Left ventricle myocardium inferior (tissue), 1 donor: ENCODE measurements around the gene ZBTB7B. TPM values are rescaled to one million over a fixed set of nuclear protein-coding genes. Genes with fewer than 3 reads are reported as not detected.

Experiments
- DNase-seq: peaks from one replicate; pipeline ENCODE4 v3.0.0-alpha.2; 2020
- H3K27ac ChIP-seq: fragments of 200-600 bp; replicated peaks from 2 replicates; pipeline ENCODE4 v1.8.0; 2021
- H3K27me3 ChIP-seq: fragments of 200-600 bp; 2 replicates; pipeline ENCODE4 v1.8.0; 2021; ENCODE audit warnings: low read depth
- H3K36me3 ChIP-seq: fragments of 200-600 bp; 2 replicates; pipeline ENCODE4 v1.8.0; 2021
- H3K4me1 ChIP-seq: fragments of 200-600 bp; 2 replicates; pipeline ENCODE4 v1.8.0; 2021
- H3K4me3 ChIP-seq: fragments of 200-600 bp; 2 replicates; pipeline ENCODE4 v1.8.0; 2021; ENCODE audit warnings: mild to moderate bottlenecking, moderate library complexity
- H3K9me3 ChIP-seq: fragments of 200-600 bp; replicated peaks from 2 replicates; pipeline ENCODE4 v1.8.0; 2021
- CTCF ChIP-seq: fragments of 200-600 bp; IDR thresholded peaks from 2 replicates; pipeline ENCODE4 v1.8.0; 2021; ENCODE audit warnings: antibody characterized with exemption, mild to moderate bottlenecking, borderline replicate concordance
- intact Hi-C: fragments of 100-400 bp; cut with micrococcal nuclease; formaldehyde crosslinking; loops from one replicate; pipeline ENCODE4 v1.11.0; 2022
- total RNA-seq: library from RNA; stranded (reverse); fragmentation: NEBNext Ultra II Directional; extraction: Animal tissue kit (Norgen Biotek cat#: 25700); gene quantifications from one replicate; pipeline ENCODE4 v1.2.1, GENCODE V29; 2021
- donor health status: DM: no; HTN: yes; CAD: no; lungs with severe emphysema.

The ZBTB7B gene
- total RNA-seq, 1 donor from 2014 or later = 42.8 TPM

- no peak for DNase-seq
- peak overlapping the region; percentile 95 for H3K27ac ChIP-seq
- no peak for TF ChIP-seq CTCF
- no peaks in the 10 kb centered on the region for H3K36me3 ChIP-seq
- intact Hi-C loops = no loop called here
- H3K4me1 ChIP-seq = peaks cover 67% of the 10 kb centered on the region
- peak overlapping the region; percentile 95 for H3K4me3 ChIP-seq
- no peaks in the 10 kb centered on the region for H3K9me3 ChIP-seq
- no peaks in the 10 kb centered on the region for H3K27me3 ChIP-seq
Measured at GRCh38 chr1:155001425-155001674, 1.3 kb upstream of the ZBTB7B start.

DNA sequence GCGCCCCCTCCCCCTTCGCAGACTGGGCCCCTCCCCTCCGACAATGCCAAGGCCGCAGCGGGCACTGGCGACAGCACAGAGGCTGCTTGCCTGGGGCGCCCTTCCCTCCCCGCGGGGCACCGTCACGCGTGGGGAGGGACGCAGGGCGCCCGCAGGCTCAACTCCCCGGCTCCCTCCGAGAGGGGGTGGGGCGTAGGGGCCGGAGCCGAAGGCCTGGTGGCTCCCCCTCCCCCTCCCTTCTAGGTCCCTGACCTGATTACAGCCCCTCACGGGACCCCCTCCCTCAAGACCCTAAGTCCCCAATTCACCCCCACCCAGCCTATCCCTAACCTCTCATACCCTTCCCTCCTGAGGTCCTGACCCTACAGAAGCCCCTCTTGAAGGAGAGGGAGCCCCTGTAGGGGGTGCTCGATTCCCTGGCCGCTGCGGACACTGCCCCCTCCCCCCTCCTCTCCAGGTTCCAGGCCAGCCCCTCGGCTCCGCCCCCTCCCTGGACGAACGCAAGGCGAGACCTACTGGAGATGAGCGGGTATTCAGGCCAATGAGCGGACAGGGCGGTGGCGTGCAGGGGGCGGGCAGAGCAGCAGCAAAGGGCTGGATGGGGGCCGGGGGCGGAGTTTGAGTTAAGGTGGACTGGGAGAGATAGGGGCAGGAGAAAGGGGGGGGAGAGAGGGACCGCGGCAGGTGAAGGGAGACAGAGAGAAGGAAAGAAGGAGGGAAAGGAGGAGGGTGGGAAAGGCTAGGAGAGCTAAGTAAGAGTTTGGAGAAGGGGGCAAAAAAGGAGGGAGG, 733 bp upstream of the ZBTB7B start:
- TF ChIP-seq CTCF = peak; percentile 51
- Histone ChIP-seq H3K4me3 (peak overlapping the region; percentile 95), H3K36me3 (no peaks in the 10 kb centered on the region), H3K27me3 (no peaks in the 10 kb centered on the region), H3K9me3 (no peaks in the 10 kb centered on the region), H3K27ac (peak overlapping the region; percentile 95), H3K4me1 (peaks cover 73% of the 10 kb centered on the region)
- peak; percentile 100 for DNase-seq
- intact Hi-C loops = no loop called here

DNA sequence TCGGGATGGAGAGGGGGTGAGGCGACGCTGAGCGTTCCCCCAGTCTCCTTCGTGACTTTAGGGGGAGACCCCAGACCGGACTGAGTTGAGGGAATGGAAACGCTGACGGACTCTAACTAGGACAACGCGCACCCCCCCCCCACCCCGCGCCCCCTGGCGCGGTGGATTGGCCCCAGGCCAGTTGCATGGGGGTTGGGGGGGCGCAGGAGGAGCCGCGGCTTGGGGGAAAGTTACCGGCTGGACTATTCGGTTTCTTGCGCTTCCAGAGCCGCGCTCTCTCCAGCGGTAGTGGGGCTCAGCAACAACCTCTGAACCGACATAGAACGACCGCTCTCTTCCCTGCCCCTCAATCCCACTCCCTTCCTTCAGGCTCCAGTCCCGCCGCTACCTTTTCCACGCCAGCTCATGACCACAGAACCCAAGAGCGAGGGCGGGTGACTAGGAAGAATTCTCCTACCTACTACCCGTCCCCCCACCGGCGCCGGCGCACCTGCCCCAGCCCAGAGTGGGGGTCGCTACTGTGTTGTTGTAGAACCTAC, 694 bp downstream of the ZBTB7B start:
- Histone ChIP-seq H3K4me1 (peaks cover 87% of the 10 kb centered on the region), H3K9me3 (no peaks in the 10 kb centered on the region), H3K27me3 (no peaks in the 10 kb centered on the region), H3K36me3 (no peaks in the 10 kb centered on the region), H3K4me3 (peak overlapping the region; percentile 95), H3K27ac (peak overlapping the region; percentile 95)
- intact Hi-C loops = no loop called here
- DNase-seq = no peak
- TF ChIP-seq CTCF = no peak

GRCh38 chr1:155003766-155004351, 1.3 kb downstream of the ZBTB7B start:
- Histone ChIP-seq H3K27ac (peak overlapping the region; percentile 95), H3K4me3 (peak overlapping the region; percentile 95), H3K27me3 (no peaks in the 10 kb centered on the region), H3K9me3 (no peaks in the 10 kb centered on the region), H3K4me1 (peaks cover 89% of the 10 kb centered on the region), H3K36me3 (no peaks in the 10 kb centered on the region)
- intact Hi-C loops = no loop called here
- DNase-seq = peak; percentile 80
- no peak for TF ChIP-seq CTCF

DNA sequence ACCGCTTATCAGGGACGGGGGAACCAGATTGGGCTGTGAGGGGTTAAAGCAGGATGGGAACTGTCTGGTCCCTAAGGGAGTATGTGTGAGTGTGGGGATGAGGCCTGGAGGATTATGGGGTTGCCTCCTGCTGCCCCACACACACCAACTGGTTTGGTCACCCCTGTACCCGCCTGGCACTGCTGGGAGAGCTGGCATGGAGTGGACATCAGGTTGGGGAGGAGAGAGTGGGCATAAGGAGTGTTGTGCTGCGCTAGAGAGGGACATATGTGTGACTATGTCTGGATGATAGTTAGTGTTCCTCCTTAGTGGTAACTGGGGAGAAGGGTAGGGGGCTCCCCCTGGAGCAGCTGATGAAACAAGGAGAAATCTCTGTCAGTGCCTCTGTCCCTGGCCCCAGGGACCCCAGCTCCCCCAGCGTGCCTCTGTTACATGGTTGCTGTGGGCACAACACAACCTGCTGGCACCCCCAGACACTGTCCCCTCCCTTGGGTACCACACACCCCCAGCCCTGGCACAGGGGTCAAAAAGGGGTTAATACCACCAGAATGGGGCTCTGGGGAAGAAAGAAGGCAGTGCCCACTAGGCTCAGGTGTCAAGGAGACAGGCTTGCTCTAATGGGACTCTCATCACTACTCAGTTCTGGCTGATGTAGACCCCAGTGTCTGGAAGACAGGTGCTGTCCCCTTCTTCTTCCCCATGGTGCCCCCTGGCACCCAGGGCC, 1.9 kb downstream of the ZBTB7B start:
- Histone ChIP-seq H3K36me3 (no peaks in the 10 kb centered on the region), H3K4me1 (peaks cover 89% of the 10 kb centered on the region), H3K9me3 (no peaks in the 10 kb centered on the region), H3K27me3 (no peaks in the 10 kb centered on the region), H3K27ac (peak overlapping the region; percentile 95), H3K4me3 (peak overlapping the region; percentile 95)
- DNase-seq = no peak
- TF ChIP-seq CTCF = no peak
- intact Hi-C loops = no loop called here
